Measurements from ENCODE around the gene NEXN.

NEXN gene

GRCh38 chr1:77926561-77927357, 38.3 kb downstream of the NEXN start:
- Histone ChIP-seq H3K36me3 (ENCODE audit: insufficient read depth, insufficient read length, low read length) (peaks cover 64% of the 10 kb centered on the region), H3K4me1 (ENCODE audit: insufficient read depth, insufficient read length) (no peaks in the 10 kb centered on the region), H3K27me3 (ENCODE audit: insufficient read depth, insufficient read length) (no peaks in the 10 kb centered on the region), H3K9me3 (ENCODE audit: insufficient read depth, low read length) (no peaks in the 10 kb centered on the region), H3K4me3 (ENCODE audit: insufficient read length, low read depth) (no peak overlapping the region), H3K9ac (ENCODE audit: insufficient read length, low read depth) (no peak overlapping the region)
- no peak for DNase-seq (ENCODE audit: low read depth, low spot score)
- TF ChIP-seq ZNF274 (IDR thresholded peaks at IDR 0.05; ENCODE audit: low read depth, low read length): no peak
- no peak for TF ChIP-seq SUZ12 (IDR thresholded peaks at IDR 0.05; ENCODE audit: extremely low read depth, insufficient read depth, insufficient read length)
- TF ChIP-seq YY1 (IDR thresholded peaks at IDR 0.05; ENCODE audit: insufficient read depth, insufficient read length): no peak

GRCh38 chr1:77927414-77927813, 39.0 kb downstream of the NEXN start:
- H3K4me3 ChIP-seq (ENCODE audit: insufficient read length, low read depth): no peak overlapping the region
- no peak overlapping the region for H3K9ac ChIP-seq (ENCODE audit: insufficient read length, low read depth)
- TF ChIP-seq ZNF274 (IDR thresholded peaks at IDR 0.05; ENCODE audit: low read depth, low read length) (no peak), SUZ12 (IDR thresholded peaks at IDR 0.05; ENCODE audit: extremely low read depth, insufficient read depth, insufficient read length) (no peak), YY1 (IDR thresholded peaks at IDR 0.05; ENCODE audit: insufficient read depth, insufficient read length) (no peak)
- no peaks in the 10 kb centered on the region for H3K4me1 ChIP-seq (ENCODE audit: insufficient read depth, insufficient read length)
- peaks cover 66% of the 10 kb centered on the region for H3K36me3 ChIP-seq (ENCODE audit: insufficient read depth, insufficient read length, low read length)
- H3K9me3 ChIP-seq (ENCODE audit: insufficient read depth, low read length): no peaks in the 10 kb centered on the region
- DNase-seq (ENCODE audit: low read depth, low spot score): no peak
- no peaks in the 10 kb centered on the region for H3K27me3 ChIP-seq (ENCODE audit: insufficient read depth, insufficient read length)

GRCh38 chr1:77929806-77930205, 41.4 kb downstream of the NEXN start:
- no peak overlapping the region for H3K4me3 ChIP-seq (ENCODE audit: insufficient read length, low read depth)
- H3K36me3 ChIP-seq (ENCODE audit: insufficient read depth, insufficient read length, low read length): peaks cover 73% of the 10 kb centered on the region
- TF ChIP-seq SUZ12 (IDR thresholded peaks at IDR 0.05; ENCODE audit: extremely low read depth, insufficient read depth, insufficient read length): no peak
- no peak for TF ChIP-seq YY1 (IDR thresholded peaks at IDR 0.05; ENCODE audit: insufficient read depth, insufficient read length)
- no peak for TF ChIP-seq ZNF274 (IDR thresholded peaks at IDR 0.05; ENCODE audit: low read depth, low read length)
- no peaks in the 10 kb centered on the region for H3K9me3 ChIP-seq (ENCODE audit: insufficient read depth, low read length)
- DNase-seq (ENCODE audit: low read depth, low spot score): no peak
- H3K27me3 ChIP-seq (ENCODE audit: insufficient read depth, insufficient read length): no peaks in the 10 kb centered on the region
- H3K9ac ChIP-seq (ENCODE audit: insufficient read length, low read depth): no peak overlapping the region
- H3K4me1 ChIP-seq (ENCODE audit: insufficient read depth, insufficient read length): no peaks in the 10 kb centered on the region

GRCh38 chr1:77938651-77939050, 50.2 kb downstream of the NEXN start:
- no peaks in the 10 kb centered on the region for H3K9me3 ChIP-seq (ENCODE audit: insufficient read depth, low read length)
- H3K36me3 ChIP-seq (ENCODE audit: insufficient read depth, insufficient read length, low read length): peaks cover 66% of the 10 kb centered on the region
- TF ChIP-seq SUZ12 (IDR thresholded peaks at IDR 0.05; ENCODE audit: extremely low read depth, insufficient read depth, insufficient read length) (no peak), ZNF274 (IDR thresholded peaks at IDR 0.05; ENCODE audit: low read depth, low read length) (no peak), YY1 (IDR thresholded peaks at IDR 0.05; ENCODE audit: insufficient read depth, insufficient read length) (no peak)
- no peaks in the 10 kb centered on the region for H3K4me1 ChIP-seq (ENCODE audit: insufficient read depth, insufficient read length)
- no peaks in the 10 kb centered on the region for H3K27me3 ChIP-seq (ENCODE audit: insufficient read depth, insufficient read length)
- H3K9ac ChIP-seq (ENCODE audit: insufficient read length, low read depth): no peak overlapping the region
- H3K4me3 ChIP-seq (ENCODE audit: insufficient read length, low read depth): no peak overlapping the region
- DNase-seq (ENCODE audit: low read depth, low spot score): no peak

GRCh38 chr1:77940921-77941570, 52.6 kb downstream of the NEXN start:
- Histone ChIP-seq H3K9me3 (ENCODE audit: insufficient read depth, low read length) (no peaks in the 10 kb centered on the region), H3K4me3 (ENCODE audit: insufficient read length, low read depth) (no peak overlapping the region), H3K4me1 (ENCODE audit: insufficient read depth, insufficient read length) (no peaks in the 10 kb centered on the region), H3K36me3 (ENCODE audit: insufficient read depth, insufficient read length, low read length) (peaks cover 71% of the 10 kb centered on the region), H3K27me3 (ENCODE audit: insufficient read depth, insufficient read length) (no peaks in the 10 kb centered on the region), H3K9ac (ENCODE audit: insufficient read length, low read depth) (no peak overlapping the region)
- DNase-seq (ENCODE audit: low read depth, low spot score): no peak
- TF ChIP-seq ZNF274 (IDR thresholded peaks at IDR 0.05; ENCODE audit: low read depth, low read length) (no peak), SUZ12 (IDR thresholded peaks at IDR 0.05; ENCODE audit: extremely low read depth, insufficient read depth, insufficient read length) (no peak), YY1 (IDR thresholded peaks at IDR 0.05; ENCODE audit: insufficient read depth, insufficient read length) (no peak)

- H3K9me3 ChIP-seq (ENCODE audit: insufficient read depth, low read length): no peaks in the 10 kb centered on the region
- no peak overlapping the region for H3K4me3 ChIP-seq (ENCODE audit: insufficient read length, low read depth)
- TF ChIP-seq ZNF274 (IDR thresholded peaks at IDR 0.05; ENCODE audit: low read depth, low read length): no peak
- TF ChIP-seq YY1 (IDR thresholded peaks at IDR 0.05; ENCODE audit: insufficient read depth, insufficient read length): no peak
- no peak for TF ChIP-seq SUZ12 (IDR thresholded peaks at IDR 0.05; ENCODE audit: extremely low read depth, insufficient read depth, insufficient read length)
- H3K27me3 ChIP-seq (ENCODE audit: insufficient read depth, insufficient read length): no peaks in the 10 kb centered on the region
- DNase-seq (ENCODE audit: low read depth, low spot score): no peak
- H3K4me1 ChIP-seq (ENCODE audit: insufficient read depth, insufficient read length): no peaks in the 10 kb centered on the region
- peaks cover 76% of the 10 kb centered on the region for H3K36me3 ChIP-seq (ENCODE audit: insufficient read depth, insufficient read length, low read length)
- H3K9ac ChIP-seq (ENCODE audit: insufficient read length, low read depth): no peak overlapping the region
These were observed 54.1 kb downstream of the NEXN start for GRCh38 chr1:77942400-77943140.

- H3K4me1 ChIP-seq (ENCODE audit: insufficient read depth, insufficient read length): no peaks in the 10 kb centered on the region
- no peak overlapping the region for H3K9ac ChIP-seq (ENCODE audit: insufficient read length, low read depth)
- no peak for DNase-seq (ENCODE audit: low read depth, low spot score)
- H3K36me3 ChIP-seq (ENCODE audit: insufficient read depth, insufficient read length, low read length): peaks cover 96% of the 10 kb centered on the region
- H3K9me3 ChIP-seq (ENCODE audit: insufficient read depth, low read length): no peaks in the 10 kb centered on the region
- no peak overlapping the region for H3K4me3 ChIP-seq (ENCODE audit: insufficient read length, low read depth)
- no peaks in the 10 kb centered on the region for H3K27me3 ChIP-seq (ENCODE audit: insufficient read depth, insufficient read length)
- TF ChIP-seq YY1 (IDR thresholded peaks at IDR 0.05; ENCODE audit: insufficient read depth, insufficient read length): no peak
- no peak for TF ChIP-seq SUZ12 (IDR thresholded peaks at IDR 0.05; ENCODE audit: extremely low read depth, insufficient read depth, insufficient read length)
- TF ChIP-seq ZNF274 (IDR thresholded peaks at IDR 0.05; ENCODE audit: low read depth, low read length): no peak
These were observed 56.9 kb downstream of the NEXN start for GRCh38 chr1:77945345-77945744.

Measured in NT2/D1 (cell line).